ENCODE measurements around the gene SLC4A2.

DNA sequence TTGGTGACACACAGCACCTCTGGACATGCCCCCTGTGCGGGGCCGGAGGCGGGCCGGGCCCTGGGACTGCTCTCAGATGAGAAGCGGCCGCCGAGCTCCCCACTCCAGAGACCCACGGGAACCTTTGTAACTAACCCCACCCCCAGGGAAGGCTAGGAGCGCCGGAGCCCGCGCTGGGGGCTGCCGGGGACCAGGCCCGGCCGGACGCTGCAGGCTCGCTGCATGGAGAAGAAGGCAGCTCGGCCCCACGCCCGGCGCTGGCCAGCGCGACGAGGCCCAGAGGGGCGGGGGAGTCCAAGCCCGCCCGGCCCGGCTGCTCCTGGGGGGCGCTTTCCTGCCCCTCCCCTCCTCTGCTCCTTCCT lies 63.4 kb downstream of the SLC4A2 start:
- TF ChIP-seq, protein P1, sequence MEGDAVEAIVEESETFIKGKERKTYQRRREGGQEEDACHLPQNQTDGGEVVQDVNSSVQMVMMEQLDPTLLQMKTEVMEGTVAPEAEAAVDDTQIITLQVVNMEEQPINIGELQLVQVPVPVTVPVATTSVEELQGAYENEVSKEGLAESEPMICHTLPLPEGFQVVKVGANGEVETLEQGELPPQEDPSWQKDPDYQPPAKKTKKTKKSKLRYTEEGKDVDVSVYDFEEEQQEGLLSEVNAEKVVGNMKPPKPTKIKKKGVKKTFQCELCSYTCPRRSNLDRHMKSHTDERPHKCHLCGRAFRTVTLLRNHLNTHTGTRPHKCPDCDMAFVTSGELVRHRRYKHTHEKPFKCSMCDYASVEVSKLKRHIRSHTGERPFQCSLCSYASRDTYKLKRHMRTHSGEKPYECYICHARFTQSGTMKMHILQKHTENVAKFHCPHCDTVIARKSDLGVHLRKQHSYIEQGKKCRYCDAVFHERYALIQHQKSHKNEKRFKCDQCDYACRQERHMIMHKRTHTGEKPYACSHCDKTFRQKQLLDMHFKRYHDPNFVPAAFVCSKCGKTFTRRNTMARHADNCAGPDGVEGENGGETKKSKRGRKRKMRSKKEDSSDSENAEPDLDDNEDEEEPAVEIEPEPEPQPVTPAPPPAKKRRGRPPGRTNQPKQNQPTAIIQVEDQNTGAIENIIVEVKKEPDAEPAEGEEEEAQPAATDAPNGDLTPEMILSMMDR (IDR thresholded peaks at IDR 0.05; ENCODE audit: insufficient read depth, low read length), result no peak
- no peak for TF ChIP-seq POLR2AphosphoS5 (IDR thresholded peaks at IDR 0.05; ENCODE audit: low read depth)
- TF ChIP-seq, protein P2, sequence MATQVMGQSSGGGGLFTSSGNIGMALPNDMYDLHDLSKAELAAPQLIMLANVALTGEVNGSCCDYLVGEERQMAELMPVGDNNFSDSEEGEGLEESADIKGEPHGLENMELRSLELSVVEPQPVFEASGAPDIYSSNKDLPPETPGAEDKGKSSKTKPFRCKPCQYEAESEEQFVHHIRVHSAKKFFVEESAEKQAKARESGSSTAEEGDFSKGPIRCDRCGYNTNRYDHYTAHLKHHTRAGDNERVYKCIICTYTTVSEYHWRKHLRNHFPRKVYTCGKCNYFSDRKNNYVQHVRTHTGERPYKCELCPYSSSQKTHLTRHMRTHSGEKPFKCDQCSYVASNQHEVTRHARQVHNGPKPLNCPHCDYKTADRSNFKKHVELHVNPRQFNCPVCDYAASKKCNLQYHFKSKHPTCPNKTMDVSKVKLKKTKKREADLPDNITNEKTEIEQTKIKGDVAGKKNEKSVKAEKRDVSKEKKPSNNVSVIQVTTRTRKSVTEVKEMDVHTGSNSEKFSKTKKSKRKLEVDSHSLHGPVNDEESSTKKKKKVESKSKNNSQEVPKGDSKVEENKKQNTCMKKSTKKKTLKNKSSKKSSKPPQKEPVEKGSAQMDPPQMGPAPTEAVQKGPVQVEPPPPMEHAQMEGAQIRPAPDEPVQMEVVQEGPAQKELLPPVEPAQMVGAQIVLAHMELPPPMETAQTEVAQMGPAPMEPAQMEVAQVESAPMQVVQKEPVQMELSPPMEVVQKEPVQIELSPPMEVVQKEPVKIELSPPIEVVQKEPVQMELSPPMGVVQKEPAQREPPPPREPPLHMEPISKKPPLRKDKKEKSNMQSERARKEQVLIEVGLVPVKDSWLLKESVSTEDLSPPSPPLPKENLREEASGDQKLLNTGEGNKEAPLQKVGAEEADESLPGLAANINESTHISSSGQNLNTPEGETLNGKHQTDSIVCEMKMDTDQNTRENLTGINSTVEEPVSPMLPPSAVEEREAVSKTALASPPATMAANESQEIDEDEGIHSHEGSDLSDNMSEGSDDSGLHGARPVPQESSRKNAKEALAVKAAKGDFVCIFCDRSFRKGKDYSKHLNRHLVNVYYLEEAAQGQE (IDR thresholded peaks at IDR 0.05; ENCODE audit: insufficient replicate concordance, low read depth), result no peak
